SK-N-SH (cell line): Measurements from ENCODE around the gene GAST. TPM values are rescaled to one million over a fixed set of nuclear protein-coding genes. Genes with fewer than 3 reads are reported as not detected.
A peak's percentile ranks its signal among the peaks of the same experiment; 100 is the strongest.

ENCODE experiments used
- CTCF ChIA-PET: fragments of 300-600, 350-600 bp; formaldehyde crosslinking; extraction: SDS; loops from one replicate; lab custom pipeline; 2021; lab: Yijun Ruan, JAX
- POLR2A ChIA-PET: fragments of 350-600 bp; sonication (Branson Sonifier 250); formaldehyde crosslinking; extraction: SDS; loops from one replicate; lab custom pipeline; 2020; ENCODE audit warnings: antibody characterized with exemption, inconsistent platforms; lab: Yijun Ruan, JAX
- DNase-seq: peaks from one replicate; pipeline ENCODE4 v3.0.0; 2012
- H2AFZ ChIP-seq: fragments of 200-600 bp; sonication (generic); 2 replicates; pipeline ENCODE4 v1.8.1; 2016; ENCODE audit warnings: antibody characterized with exemption, mild to moderate bottlenecking, low read depth
- H3F3A ChIP-seq: fragments of 200-600 bp; sonication (generic); replicated peaks from 2 replicates; pipeline ENCODE3; 2016; ENCODE audit warnings: antibody characterized with exemption, mild to moderate bottlenecking; ENCODE audit not compliant: insufficient read depth
- H3K27ac ChIP-seq, 2 experiments: fragments of 200-500 bp in 1 of 2; fragments of 200-600 bp in 1 of 2; sonication (Bioruptor generic) in 1 of 2; sonication (generic), shearing (Covaris generic) in 1 of 2; 2 replicates each; pipeline versions ENCODE4 v1.5.1 to v1.6.1; 2014 to 2016; ENCODE audit warnings: low read depth in 2 of 2, inconsistent platforms in 1 of 2, low read length in 1 of 2, mild to moderate bottlenecking in 1 of 2, mixed read lengths in 1 of 2
- H3K27me3 ChIP-seq: fragments of 200-600 bp; sonication (generic), shearing (Covaris generic); 2 replicates; pipeline ENCODE4 v1.6.1; 2016; ENCODE audit warnings: mixed run types; ENCODE audit not compliant: insufficient read depth
- H3K36me3 ChIP-seq, 2 experiments: fragments of 200-500 bp in 1 of 2; fragments of 200-600 bp in 1 of 2; sonication (Bioruptor generic) in 1 of 2; sonication (generic) in 1 of 2; replicated peaks in 1 of 2; 2 replicates each; pipeline versions ENCODE3 to v1.5.1; 2014 to 2016; ENCODE audit warnings: low read length in 1 of 2, mild to moderate bottlenecking in 1 of 2; ENCODE audit not compliant: insufficient read depth in 2 of 2, control insufficient read depth in 1 of 2
- H3K4me1 ChIP-seq, 2 experiments: fragments of 200-500 bp in 1 of 2; fragments of 200-600 bp in 1 of 2; sonication (Bioruptor generic) in 1 of 2; sonication (generic), shearing (Covaris generic) in 1 of 2; 2 replicates each; pipeline versions ENCODE4 v1.5.1 to v1.6.1; 2014 to 2016; ENCODE audit warnings: low read depth in 1 of 2, low read length in 1 of 2, mixed run types in 1 of 2; ENCODE audit not compliant: insufficient read depth in 2 of 2, control insufficient read depth in 1 of 2
- H3K4me2 ChIP-seq: fragments of 200-600 bp; sonication (generic), shearing (Covaris generic); 2 replicates; pipeline ENCODE4 v1.6.1; 2017; ENCODE audit warnings: mixed run types
- H3K4me3 ChIP-seq, 2 experiments: fragments of 200-500 bp in 1 of 2; fragments of 200-600 bp in 1 of 2; sonication (Bioruptor generic) in 1 of 2; sonication (generic), shearing (Covaris generic) in 1 of 2; 2 replicates each; pipeline versions ENCODE4 v1.5.1 to v1.8.1; 2014 to 2016; ENCODE audit warnings: low read depth in 2 of 2, inconsistent platforms in 1 of 2, low read length in 1 of 2, mild to moderate bottlenecking in 1 of 2, mixed read lengths in 1 of 2, moderate library complexity in 1 of 2
- H3K79me2 ChIP-seq: fragments of 200-600 bp; sonication (generic); 2 replicates; pipeline ENCODE4 v1.8.1; 2017; ENCODE audit warnings: mild to moderate bottlenecking; ENCODE audit not compliant: insufficient read depth
- H3K9ac ChIP-seq: fragments of 200-600 bp; sonication (generic); 2 replicates; pipeline ENCODE4 v1.6.1; 2017; ENCODE audit warnings: mixed run types
- H3K9me2 ChIP-seq: fragments of 200-600 bp; sonication (generic); 2 replicates; pipeline ENCODE4 v1.6.1; 2017; ENCODE audit warnings: mixed run types
- H3K9me3 ChIP-seq: fragments of 200-600 bp; sonication (generic); 2 replicates; pipeline ENCODE4 v1.6.1; 2017; ENCODE audit warnings: mixed run types, mild to moderate bottlenecking, moderate library complexity
- H4K20me1 ChIP-seq: fragments of 200-600 bp; sonication (generic); 2 replicates; pipeline ENCODE4 v1.6.1; 2017; ENCODE audit warnings: mild to moderate bottlenecking, mixed run types; ENCODE audit not compliant: insufficient read depth
- CHD2 ChIP-seq: fragments of 150-350 bp; IDR thresholded peaks from 2 replicates; pipeline ENCODE4 v1.6.1; 2018; ENCODE audit warnings: low read length; ENCODE audit not compliant: partially characterized antibody
- CTCF ChIP-seq: fragments of 200-600 bp; sonication (generic); IDR thresholded peaks from 2 replicates; pipeline ENCODE4 v1.6.1; 2017; ENCODE audit warnings: antibody characterized with exemption, mild to moderate bottlenecking, moderate library complexity
- EZH2phosphoT487 ChIP-seq: fragments of 200-600 bp; sonication (generic); IDR thresholded peaks from 2 replicates; pipeline ENCODE4 v1.6.1; 2017; ENCODE audit warnings: low read depth, mixed run types, mild to moderate bottlenecking, antibody characterized with exemption, moderate library complexity, borderline replicate concordance
- FOSL2 ChIP-seq: IDR thresholded peaks from 2 replicates; pipeline ENCODE4 v1.4.0; 2012; ENCODE audit warnings: low read depth, mild to moderate bottlenecking, moderate library complexity, borderline replicate concordance
- GABPA ChIP-seq: IDR thresholded peaks from 2 replicates; pipeline ENCODE4 v1.4.0; 2012; ENCODE audit warnings: low read depth, mild to moderate bottlenecking
- JUND ChIP-seq: IDR thresholded peaks from 2 replicates; pipeline ENCODE4 v1.4.0; 2012
- MAX ChIP-seq: IDR thresholded peaks from 2 replicates; pipeline ENCODE4 v1.4.0; 2012; ENCODE audit warnings: low read depth
- MEF2A ChIP-seq: IDR thresholded peaks from 2 replicates; pipeline ENCODE4 v1.4.0; 2012; ENCODE audit warnings: low read depth, borderline replicate concordance
- PBX3 ChIP-seq: IDR thresholded peaks from 2 replicates; pipeline ENCODE4; 2012
- USF1 ChIP-seq: IDR thresholded peaks from 2 replicates; pipeline ENCODE4 v1.4.0; 2012; ENCODE audit warnings: low read depth, borderline replicate concordance
- USF2 ChIP-seq: fragments of 150-350 bp; IDR thresholded peaks from 2 replicates; pipeline ENCODE4 v1.6.1; 2017; ENCODE audit warnings: antibody characterized with exemption, low read length, low read depth, borderline replicate concordance
- WGBS: methylation state at CpG from one replicate; pipeline ENCODE4 v1.1.6; 2017; ENCODE audit warnings: low lambda C conversion rate; 5-methylcytosine and 5-hydroxymethylcytosine counted together
- polyA plus RNA-seq, 3 experiments: library from polyadenylated mRNA; depleted of rRNA; stranded (reverse); fragments of >200 nt; gene quantifications; 2 replicates each; pipeline ENCODE4 v1.2.3, GENCODE V29; 2012

Gene GAST
- polyA plus RNA-seq, 1 of the 3 experiments (the other 2 are of a cell fraction), result not detected

GRCh38 chr17:41678907-41679739, 33.0 kb upstream of the GAST start:
- Histone ChIP-seq H3K4me2 (peak overlapping the region; percentile 36), H3K9ac (no peak overlapping the region; the same call in 1 of the 2 replicates), H3K36me3 (no peaks in the 10 kb centered on the region), H3K27me3 (peaks cover 8% of the 10 kb centered on the region; the same call in 1 of the 2 replicates), H3F3A (no peaks in the 10 kb centered on the region), H2AFZ (peak overlapping the region; percentile 75; the same call in 1 of the 2 replicates), H4K20me1 (no peaks in the 10 kb centered on the region), H3K27ac (peak overlapping the region in 1 of 2 experiments; percentile 36; a peak in 2 of 4 replicates), H3K9me2 (no peaks in the 10 kb centered on the region), H3K4me3 (no peak overlapping the region), H3K9me3 (no peaks in the 10 kb centered on the region), H3K79me2 (no peaks in the 10 kb centered on the region), H3K4me1 (peaks cover 0 to 10% of the 10 kb centered on the region in 2 experiments; a peak in 1 of 4 replicates)
- ChIA-PET CTCF (interaction anchor here (3.6 to 18.0 kb wide), 4 partner anchors 10 to 130 kb away, joined by 13 to 235 read pairs (median 28); partner anchors contain the start of gene EIF1), POLR2A (interaction anchor here (1.3 kb wide), 1 partner anchor 9 kb away, joined by 8 read pairs; the partner anchor contains the start of gene EIF1)
- TF ChIP-seq MAX (no peak), CHD2 (no peak), GABPA (no peak), JUND (no peak), PBX3 (no peak), USF2 (no peak), USF1 (no peak), FOSL2 (no peak), CTCF (no peak; the same call in 1 of the 2 replicates), MEF2A (no peak), EZH2phosphoT487 (no peak)
- 50% methylated on average over 6 of the region's 6 CpGs for WGBS
- DNase-seq, result no peak
